Measurements from ENCODE around the gene FAM163B.

- TF ChIP-seq CTCF (IDR thresholded peaks at IDR 0.05; ENCODE audit: low read depth, low read length, poor library complexity, severe bottlenecking): no peak
- no peak for TF ChIP-seq EZH2phosphoT487 (IDR thresholded peaks at IDR 0.05; ENCODE audit: borderline replicate concordance, low read length)
These were observed 34.2 kb upstream of the FAM163B start for GRCh38 chr9:133643362-133643755.

All from DOHH2 (cell line).